Measurements from ENCODE around the gene TEAD2.

DNA sequence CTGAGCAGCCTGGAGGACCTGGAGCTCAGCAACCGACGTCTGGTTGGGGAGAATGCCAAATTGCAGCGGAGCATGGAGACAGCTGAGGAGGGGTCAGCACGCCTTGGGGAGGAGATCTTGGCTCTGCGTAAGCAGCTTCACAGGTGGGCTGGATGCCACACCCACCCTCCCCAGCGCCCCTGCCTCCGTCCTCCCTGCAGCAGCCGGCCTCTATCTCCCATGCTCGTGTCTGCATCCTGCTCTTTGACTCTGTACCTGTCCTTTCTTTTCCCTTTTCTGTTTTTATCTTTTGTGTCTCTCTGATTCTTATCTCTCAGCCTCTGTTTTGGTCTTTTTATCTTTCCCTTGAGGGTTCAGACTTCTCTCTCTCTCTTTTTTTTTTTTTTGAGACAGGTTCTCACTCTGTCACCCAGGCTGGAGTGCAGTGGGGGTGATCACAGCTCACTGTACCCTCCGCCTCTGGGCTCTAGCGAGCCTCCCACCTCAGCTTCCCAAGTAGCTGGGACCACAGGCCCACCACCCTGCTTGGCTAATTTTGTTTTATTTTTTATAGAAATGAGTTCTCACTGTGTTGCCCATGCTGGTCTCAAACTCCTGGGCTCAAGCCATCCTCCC is 35.9 kb upstream of the TEAD2 start:
- TF ChIP-seq, protein P1, sequence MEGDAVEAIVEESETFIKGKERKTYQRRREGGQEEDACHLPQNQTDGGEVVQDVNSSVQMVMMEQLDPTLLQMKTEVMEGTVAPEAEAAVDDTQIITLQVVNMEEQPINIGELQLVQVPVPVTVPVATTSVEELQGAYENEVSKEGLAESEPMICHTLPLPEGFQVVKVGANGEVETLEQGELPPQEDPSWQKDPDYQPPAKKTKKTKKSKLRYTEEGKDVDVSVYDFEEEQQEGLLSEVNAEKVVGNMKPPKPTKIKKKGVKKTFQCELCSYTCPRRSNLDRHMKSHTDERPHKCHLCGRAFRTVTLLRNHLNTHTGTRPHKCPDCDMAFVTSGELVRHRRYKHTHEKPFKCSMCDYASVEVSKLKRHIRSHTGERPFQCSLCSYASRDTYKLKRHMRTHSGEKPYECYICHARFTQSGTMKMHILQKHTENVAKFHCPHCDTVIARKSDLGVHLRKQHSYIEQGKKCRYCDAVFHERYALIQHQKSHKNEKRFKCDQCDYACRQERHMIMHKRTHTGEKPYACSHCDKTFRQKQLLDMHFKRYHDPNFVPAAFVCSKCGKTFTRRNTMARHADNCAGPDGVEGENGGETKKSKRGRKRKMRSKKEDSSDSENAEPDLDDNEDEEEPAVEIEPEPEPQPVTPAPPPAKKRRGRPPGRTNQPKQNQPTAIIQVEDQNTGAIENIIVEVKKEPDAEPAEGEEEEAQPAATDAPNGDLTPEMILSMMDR (conservative IDR thresholded peaks at IDR 0.05; ENCODE audit: low read length) = no peak
- no peak for TF ChIP-seq EZH2phosphoT487 (IDR thresholded peaks at IDR 0.05; ENCODE audit: borderline replicate concordance)
